Neural cell (in vitro differentiated cells): Measurements from ENCODE around the gene SPOCK1. TPM values are rescaled to one million over a fixed set of nuclear protein-coding genes. Genes with fewer than 3 reads are reported as not detected.

Source experiments
- H2AFZ ChIP-seq: fragments of 200-600, 300-800 bp; sonication (generic), shearing (Covaris generic); 2 replicates; pipeline ENCODE4 v1.6.0; 2014; ENCODE audit warnings: low read depth, mild to moderate bottlenecking, antibody characterized with exemption, low read length, moderate library complexity
- H3F3A ChIP-seq: fragments of 200-600 bp; shearing (Covaris generic); 2 replicates; pipeline ENCODE4 v1.6.1; 2016; ENCODE audit warnings: mild to moderate bottlenecking, moderate library complexity, mixed read lengths, antibody characterized with exemption, low read length; ENCODE audit not compliant: insufficient read depth, poor library complexity, severe bottlenecking
- H3K27ac ChIP-seq: fragments of 200-600, 300-800 bp; sonication (generic), shearing (Covaris generic); 2 replicates; pipeline ENCODE4 v1.5.1; 2014; ENCODE audit warnings: mild to moderate bottlenecking, low read length, moderate library complexity
- H3K27me3 ChIP-seq: fragments of 300-800, 200-600 bp; sonication (generic), shearing (Covaris generic); 2 replicates; pipeline ENCODE4 v1.6.0; 2014; ENCODE audit warnings: mild to moderate bottlenecking, low read depth, low read length, moderate library complexity; ENCODE audit not compliant: insufficient read depth
- H3K36me3 ChIP-seq: fragments of 300-800, 200-600 bp; sonication (generic), shearing (Covaris generic); 2 replicates; pipeline ENCODE4 v1.5.1; 2014; ENCODE audit warnings: mild to moderate bottlenecking, antibody characterized with exemption, low read length, moderate library complexity; ENCODE audit not compliant: insufficient read depth
- H3K4me2 ChIP-seq: fragments of 300-800, 200-600 bp; sonication (generic), shearing (Covaris generic); 2 replicates; pipeline ENCODE4 v1.6.0; 2014; ENCODE audit warnings: mild to moderate bottlenecking, low read length
- H3K4me3 ChIP-seq: fragments of 300-800, 200-600 bp; sonication (generic), shearing (Covaris generic); 2 replicates; pipeline ENCODE4 v1.5.1; 2014; ENCODE audit warnings: mild to moderate bottlenecking, low read length, moderate library complexity
- H3K79me2 ChIP-seq: fragments of 200-600 bp; shearing (Covaris generic); replicated peaks from 2 replicates; pipeline ENCODE4 v1.6.0; 2014; ENCODE audit warnings: mild to moderate bottlenecking, low read length, moderate library complexity; ENCODE audit not compliant: insufficient read depth
- H3K9ac ChIP-seq: fragments of 300-800, 200-600 bp; sonication (generic), shearing (Covaris generic); 2 replicates; pipeline ENCODE4 v1.6.1; 2016; ENCODE audit warnings: mild to moderate bottlenecking, low read length, mixed read lengths
- H3K9me2 ChIP-seq: fragments of 200-600 bp; shearing (Covaris generic); 2 replicates; pipeline ENCODE4 v1.6.1; 2016; ENCODE audit warnings: mild to moderate bottlenecking, low read length, mixed read lengths; ENCODE audit not compliant: insufficient read depth
- H3K9me3 ChIP-seq: fragments of 200-600, 300-800 bp; sonication (generic), shearing (Covaris generic); 2 replicates; pipeline ENCODE4 v1.6.1; 2016; ENCODE audit warnings: mild to moderate bottlenecking, mixed run types, low read length, moderate library complexity, mixed read lengths
- H4K20me1 ChIP-seq: fragments of 200-600 bp; shearing (Covaris generic); 2 replicates; pipeline ENCODE4 v1.6.1; 2016; ENCODE audit warnings: mild to moderate bottlenecking, mixed run types; ENCODE audit not compliant: insufficient read depth
- EP300 ChIP-seq: fragments of 450-650 bp; conservative IDR thresholded peaks from 2 replicates; pipeline ENCODE4 v1.6.1; 2014; ENCODE audit warnings: antibody characterized with exemption, mild to moderate bottlenecking, moderate library complexity; ENCODE audit not compliant: poor library complexity, severe bottlenecking
- EZH2 ChIP-seq: fragments of 200-600, 300-800 bp; shearing (Covaris generic), sonication (generic); IDR thresholded peaks from 2 replicates; pipeline ENCODE4 v1.6.1; 2014; ENCODE audit warnings: antibody characterized with exemption, low read length, borderline replicate concordance, mild to moderate bottlenecking; ENCODE audit not compliant: insufficient read depth, poor library complexity, severe bottlenecking
- MXI1 ChIP-seq: fragments of 450-650 bp; conservative IDR thresholded peaks from 2 replicates; pipeline ENCODE4 v1.6.1; 2014; ENCODE audit warnings: antibody characterized with exemption, mild to moderate bottlenecking; ENCODE audit not compliant: poor library complexity, severe bottlenecking
- POLR2AphosphoS5 ChIP-seq: IDR thresholded peaks from 2 replicates; pipeline ENCODE4 v1.6.1; 2012
- RAD21 ChIP-seq: fragments of 450-650 bp; conservative IDR thresholded peaks from 2 replicates; pipeline ENCODE4 v1.6.1; 2014; ENCODE audit warnings: antibody characterized with exemption, mild to moderate bottlenecking, moderate library complexity
- SMC3 ChIP-seq: fragments of 450-650 bp; conservative IDR thresholded peaks from 2 replicates; pipeline ENCODE4 v1.6.1; 2014; ENCODE audit warnings: antibody characterized with exemption, mild to moderate bottlenecking, moderate library complexity; ENCODE audit not compliant: poor library complexity
- TAF1 ChIP-seq: IDR thresholded peaks from 2 replicates; pipeline ENCODE4 v1.6.1; 2012; ENCODE audit warnings: low read depth
- polyA plus RNA-seq: library from polyadenylated mRNA; depleted of rRNA; stranded (reverse); fragments of >200 nt; gene quantifications from 2 replicates; pipeline ENCODE4 v1.2.3, GENCODE V29; 2014
- TF ChIP-seq, protein P1 (sequence below): IDR thresholded peaks from 2 replicates; pipeline ENCODE4 v1.6.1; 2012; ENCODE audit warnings: borderline replicate concordance
- TF ChIP-seq, protein P2 (sequence below): fragments of 450-650 bp; IDR thresholded peaks from 2 replicates; pipeline ENCODE4 v1.5.1; 2014; ENCODE audit warnings: antibody characterized with exemption, mild to moderate bottlenecking, moderate library complexity; ENCODE audit not compliant: poor library complexity, severe bottlenecking

The SPOCK1 gene
- polyA plus RNA-seq, 1 donor from 2014 or later, result 33.6 TPM

DNA sequence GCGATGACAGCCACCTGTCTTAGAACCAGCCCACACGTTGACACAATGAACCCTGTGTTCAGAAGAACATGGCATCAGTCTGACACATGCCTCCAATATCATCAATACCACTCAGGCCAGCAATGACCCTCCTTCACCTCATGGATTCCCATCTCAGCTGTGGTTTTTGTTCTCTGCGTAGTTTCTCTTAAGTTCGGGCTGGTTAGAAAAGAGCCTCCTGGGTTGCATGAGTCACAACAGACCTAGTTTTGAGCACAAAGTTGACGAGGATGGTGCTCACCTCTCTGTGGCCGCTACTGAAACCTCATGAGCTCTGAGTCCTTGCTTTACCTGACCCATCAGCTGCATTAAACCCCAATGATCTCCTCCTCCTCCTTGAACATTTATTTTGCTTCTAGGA is 299.9 kb downstream of the SPOCK1 start:
- H3K9ac ChIP-seq, result no peak overlapping the region
- TF ChIP-seq POLR2AphosphoS5, result no peak
- TF ChIP-seq, protein P1, sequence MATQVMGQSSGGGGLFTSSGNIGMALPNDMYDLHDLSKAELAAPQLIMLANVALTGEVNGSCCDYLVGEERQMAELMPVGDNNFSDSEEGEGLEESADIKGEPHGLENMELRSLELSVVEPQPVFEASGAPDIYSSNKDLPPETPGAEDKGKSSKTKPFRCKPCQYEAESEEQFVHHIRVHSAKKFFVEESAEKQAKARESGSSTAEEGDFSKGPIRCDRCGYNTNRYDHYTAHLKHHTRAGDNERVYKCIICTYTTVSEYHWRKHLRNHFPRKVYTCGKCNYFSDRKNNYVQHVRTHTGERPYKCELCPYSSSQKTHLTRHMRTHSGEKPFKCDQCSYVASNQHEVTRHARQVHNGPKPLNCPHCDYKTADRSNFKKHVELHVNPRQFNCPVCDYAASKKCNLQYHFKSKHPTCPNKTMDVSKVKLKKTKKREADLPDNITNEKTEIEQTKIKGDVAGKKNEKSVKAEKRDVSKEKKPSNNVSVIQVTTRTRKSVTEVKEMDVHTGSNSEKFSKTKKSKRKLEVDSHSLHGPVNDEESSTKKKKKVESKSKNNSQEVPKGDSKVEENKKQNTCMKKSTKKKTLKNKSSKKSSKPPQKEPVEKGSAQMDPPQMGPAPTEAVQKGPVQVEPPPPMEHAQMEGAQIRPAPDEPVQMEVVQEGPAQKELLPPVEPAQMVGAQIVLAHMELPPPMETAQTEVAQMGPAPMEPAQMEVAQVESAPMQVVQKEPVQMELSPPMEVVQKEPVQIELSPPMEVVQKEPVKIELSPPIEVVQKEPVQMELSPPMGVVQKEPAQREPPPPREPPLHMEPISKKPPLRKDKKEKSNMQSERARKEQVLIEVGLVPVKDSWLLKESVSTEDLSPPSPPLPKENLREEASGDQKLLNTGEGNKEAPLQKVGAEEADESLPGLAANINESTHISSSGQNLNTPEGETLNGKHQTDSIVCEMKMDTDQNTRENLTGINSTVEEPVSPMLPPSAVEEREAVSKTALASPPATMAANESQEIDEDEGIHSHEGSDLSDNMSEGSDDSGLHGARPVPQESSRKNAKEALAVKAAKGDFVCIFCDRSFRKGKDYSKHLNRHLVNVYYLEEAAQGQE, result no peak
- TF ChIP-seq EZH2, result no peak
- TF ChIP-seq, protein P2, sequence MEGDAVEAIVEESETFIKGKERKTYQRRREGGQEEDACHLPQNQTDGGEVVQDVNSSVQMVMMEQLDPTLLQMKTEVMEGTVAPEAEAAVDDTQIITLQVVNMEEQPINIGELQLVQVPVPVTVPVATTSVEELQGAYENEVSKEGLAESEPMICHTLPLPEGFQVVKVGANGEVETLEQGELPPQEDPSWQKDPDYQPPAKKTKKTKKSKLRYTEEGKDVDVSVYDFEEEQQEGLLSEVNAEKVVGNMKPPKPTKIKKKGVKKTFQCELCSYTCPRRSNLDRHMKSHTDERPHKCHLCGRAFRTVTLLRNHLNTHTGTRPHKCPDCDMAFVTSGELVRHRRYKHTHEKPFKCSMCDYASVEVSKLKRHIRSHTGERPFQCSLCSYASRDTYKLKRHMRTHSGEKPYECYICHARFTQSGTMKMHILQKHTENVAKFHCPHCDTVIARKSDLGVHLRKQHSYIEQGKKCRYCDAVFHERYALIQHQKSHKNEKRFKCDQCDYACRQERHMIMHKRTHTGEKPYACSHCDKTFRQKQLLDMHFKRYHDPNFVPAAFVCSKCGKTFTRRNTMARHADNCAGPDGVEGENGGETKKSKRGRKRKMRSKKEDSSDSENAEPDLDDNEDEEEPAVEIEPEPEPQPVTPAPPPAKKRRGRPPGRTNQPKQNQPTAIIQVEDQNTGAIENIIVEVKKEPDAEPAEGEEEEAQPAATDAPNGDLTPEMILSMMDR, result no peak
- TF ChIP-seq RAD21, result no peak
- no peak for TF ChIP-seq SMC3
- TF ChIP-seq TAF1, result no peak
- no peak for TF ChIP-seq MXI1
- no peak overlapping the region for H2AFZ ChIP-seq
- H3K4me3 ChIP-seq, result no peak overlapping the region
- H3F3A ChIP-seq, result no peaks in the 10 kb centered on the region
- H3K9me3 ChIP-seq, result no peaks in the 10 kb centered on the region
- no peaks in the 10 kb centered on the region for H4K20me1 ChIP-seq
- H3K27ac ChIP-seq, result no peak overlapping the region
- no peak overlapping the region for H3K4me2 ChIP-seq
- H3K9me2 ChIP-seq, result no peaks in the 10 kb centered on the region
- H3K36me3 ChIP-seq, result no peaks in the 10 kb centered on the region
- no peaks in the 10 kb centered on the region for H3K79me2 ChIP-seq
- H3K27me3 ChIP-seq, result no peaks in the 10 kb centered on the region

DNA sequence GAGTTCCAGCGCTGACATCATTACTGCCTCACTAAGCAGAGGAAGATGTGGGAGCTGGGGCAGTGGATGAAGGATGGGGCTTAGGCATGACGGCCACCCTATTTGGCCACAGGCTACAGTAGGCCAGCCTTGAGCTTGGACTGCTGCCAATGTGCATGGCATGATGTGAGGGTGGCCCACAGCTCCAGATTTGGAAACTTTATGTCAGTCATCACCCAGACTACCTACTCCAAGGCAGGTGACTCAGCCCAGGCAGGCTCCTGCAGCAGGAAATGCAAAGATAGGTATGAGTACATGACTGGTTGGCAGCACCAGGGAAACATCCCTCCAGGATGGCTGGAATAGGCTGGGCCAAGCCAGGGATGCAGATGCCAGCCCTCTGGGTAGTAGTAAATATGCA is 303.6 kb downstream of the SPOCK1 start:
- H3K36me3 ChIP-seq, result no peaks in the 10 kb centered on the region
- no peaks in the 10 kb centered on the region for H3K27me3 ChIP-seq
- H3K9me3 ChIP-seq, result no peaks in the 10 kb centered on the region
- no peak overlapping the region for H3K4me3 ChIP-seq
- H3K9me2 ChIP-seq, result no peaks in the 10 kb centered on the region
- H3K79me2 ChIP-seq, result no peaks in the 10 kb centered on the region
- no peak overlapping the region for H3K9ac ChIP-seq
- H2AFZ ChIP-seq, result no peak overlapping the region
- no peaks in the 10 kb centered on the region for H3F3A ChIP-seq
- no peak for TF ChIP-seq TAF1
- TF ChIP-seq, protein P2, result no peak
- no peak for TF ChIP-seq EP300
- no peak for TF ChIP-seq RAD21
- no peak for TF ChIP-seq EZH2
- TF ChIP-seq POLR2AphosphoS5, result no peak
- TF ChIP-seq SMC3, result no peak
- no peak for TF ChIP-seq MXI1
- TF ChIP-seq, protein P1, result no peak
- H3K4me2 ChIP-seq, result no peak overlapping the region
- no peak overlapping the region for H3K27ac ChIP-seq
- no peaks in the 10 kb centered on the region for H4K20me1 ChIP-seq
